ENCODE measurements around the gene ADAM19.

- TF ChIP-seq POLR2A (IDR thresholded peaks at IDR 0.05; ENCODE audit: low read length) (no peak), GATA1 (IDR thresholded peaks at IDR 0.05; ENCODE audit: low read depth, low read length) (no peak)
Observed at GRCh38 chr5:157584628-157585027, 9.1 kb upstream of the ADAM19 start.

Data from erythroblast (primary cell).